Gastroesophageal sphincter (tissue), 3 donors: ENCODE results near the gene GPR37L1.

Experiments used
- POLR2A ChIP-seq, 2 donors: fragments of 450-650 bp; IDR thresholded peaks; one replicate each; pipeline ENCODE4 v1.6.1; 2017; ENCODE audit warnings: antibody characterized with exemption in 2 of 2, mild to moderate bottlenecking in 2 of 2, moderate library complexity in 1 of 2
- TF ChIP-seq, protein P1 (sequence below), 4 experiments: fragments of 200-600 bp in 2 of 4; fragments of 450-650 bp in 2 of 4; sonication (generic) in 1 of 4; IDR thresholded peaks; one replicate each; pipeline ENCODE4 v1.5.1; 2017 to 2019; ENCODE audit warnings: antibody characterized with exemption in 4 of 4, mild to moderate bottlenecking in 2 of 4, moderate library complexity in 2 of 4

DNA sequence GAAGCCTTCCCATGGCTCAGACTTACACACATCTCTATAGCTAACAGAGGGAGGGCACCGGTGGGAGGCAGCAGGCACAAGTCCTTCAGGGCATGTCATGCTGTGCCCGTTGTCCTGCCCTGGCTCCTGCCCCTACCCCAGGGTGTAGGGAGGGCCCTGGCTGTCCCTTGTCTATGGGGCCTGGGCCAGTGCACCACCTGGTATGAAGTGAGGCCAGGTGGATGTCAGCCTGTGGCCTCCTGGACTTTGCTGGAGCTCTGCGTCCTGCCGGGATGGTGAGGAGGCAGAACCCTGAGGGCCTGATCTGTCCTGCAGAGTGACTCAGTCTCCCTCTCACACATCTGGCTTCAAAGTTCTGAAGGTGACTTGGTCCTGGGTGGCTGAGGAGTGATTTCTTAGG, 47.3 kb upstream of the GPR37L1 start:
- no peak for TF ChIP-seq POLR2A (IDR thresholded peaks at IDR 0.05)
- TF ChIP-seq, protein P1, sequence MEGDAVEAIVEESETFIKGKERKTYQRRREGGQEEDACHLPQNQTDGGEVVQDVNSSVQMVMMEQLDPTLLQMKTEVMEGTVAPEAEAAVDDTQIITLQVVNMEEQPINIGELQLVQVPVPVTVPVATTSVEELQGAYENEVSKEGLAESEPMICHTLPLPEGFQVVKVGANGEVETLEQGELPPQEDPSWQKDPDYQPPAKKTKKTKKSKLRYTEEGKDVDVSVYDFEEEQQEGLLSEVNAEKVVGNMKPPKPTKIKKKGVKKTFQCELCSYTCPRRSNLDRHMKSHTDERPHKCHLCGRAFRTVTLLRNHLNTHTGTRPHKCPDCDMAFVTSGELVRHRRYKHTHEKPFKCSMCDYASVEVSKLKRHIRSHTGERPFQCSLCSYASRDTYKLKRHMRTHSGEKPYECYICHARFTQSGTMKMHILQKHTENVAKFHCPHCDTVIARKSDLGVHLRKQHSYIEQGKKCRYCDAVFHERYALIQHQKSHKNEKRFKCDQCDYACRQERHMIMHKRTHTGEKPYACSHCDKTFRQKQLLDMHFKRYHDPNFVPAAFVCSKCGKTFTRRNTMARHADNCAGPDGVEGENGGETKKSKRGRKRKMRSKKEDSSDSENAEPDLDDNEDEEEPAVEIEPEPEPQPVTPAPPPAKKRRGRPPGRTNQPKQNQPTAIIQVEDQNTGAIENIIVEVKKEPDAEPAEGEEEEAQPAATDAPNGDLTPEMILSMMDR (IDR thresholded peaks at IDR 0.05), result no peak
